OCI-M2 (cell line): ENCODE measurements around the gene RNASE4.

ENCODE experiments used
- DNase-seq: peaks from one replicate; lab custom pipeline; 2025; ENCODE audit not compliant: unreplicated experiment; lab: John Stamatoyannopoulos, UW

Gene RNASE4

GRCh38 chr14:20671597-20672283 is 12.6 kb upstream of the RNASE4 start:
- no peak for DNase-seq

- no peak for DNase-seq
These were observed 8.7 kb upstream of the RNASE4 start for GRCh38 chr14:20675669-20676068.

GRCh38 chr14:20676072-20676471 is 8.3 kb upstream of the RNASE4 start:
- DNase-seq, result no peak

GRCh38 chr14:20679907-20680306 is 4.5 kb upstream of the RNASE4 start:
- DNase-seq, result no peak

- DNase-seq, result no peak
These were observed 4.0 kb upstream of the RNASE4 start for GRCh38 chr14:20680363-20680762.

GRCh38 chr14:20680843-20681347 is 3.5 kb upstream of the RNASE4 start:
- DNase-seq, result no peak

- DNase-seq, result peak; percentile 94
These were observed 2.8 kb upstream of the RNASE4 start for GRCh38 chr14:20681348-20682126.

- DNase-seq, result no peak
These were observed 2.3 kb upstream of the RNASE4 start for GRCh38 chr14:20682127-20682434.

- DNase-seq, result peak; percentile 62
These were observed 1.8 kb upstream of the RNASE4 start for GRCh38 chr14:20682435-20683124.

GRCh38 chr14:20683125-20683890 is 1.1 kb upstream of the RNASE4 start:
- DNase-seq, result peak; percentile 93

GRCh38 chr14:20684662-20685456 is 499 bp downstream of the RNASE4 start:
- DNase-seq, result no peak

- no peak for DNase-seq
These were observed 2.2 kb downstream of the RNASE4 start for GRCh38 chr14:20686386-20687143.

GRCh38 chr14:20687362-20688166 is 3.2 kb downstream of the RNASE4 start:
- DNase-seq, result no peak

- no peak for DNase-seq
These were observed 3.9 kb downstream of the RNASE4 start, which contains the start of gene ANG for GRCh38 chr14:20688167-20688839. Gene ANG, plus strand, starts transcription at chr14:20688764. Its CDS starts 4,801 bp downstream, at chr14:20693565.

- DNase-seq, result peak; percentile 53
These were observed 6.7 kb downstream of the RNASE4 start for GRCh38 chr14:20690848-20691640.

- DNase-seq, result no peak
These were observed 7.9 kb downstream of the RNASE4 start for GRCh38 chr14:20692116-20692751.

- no peak for DNase-seq
These were observed 12.4 kb downstream of the RNASE4 start for GRCh38 chr14:20696764-20697163.
